CD4-positive, alpha-beta T cell treated with Interleukin-6 for 4 hours (primary cell): ENCODE measurements around the gene CHD8.

ENCODE experiments used
- DNase-seq: peaks from one replicate; pipeline ENCODE4 v3.0.0-alpha.2; 2020; ENCODE audit warnings: mixed read lengths

CHD8 gene

DNA sequence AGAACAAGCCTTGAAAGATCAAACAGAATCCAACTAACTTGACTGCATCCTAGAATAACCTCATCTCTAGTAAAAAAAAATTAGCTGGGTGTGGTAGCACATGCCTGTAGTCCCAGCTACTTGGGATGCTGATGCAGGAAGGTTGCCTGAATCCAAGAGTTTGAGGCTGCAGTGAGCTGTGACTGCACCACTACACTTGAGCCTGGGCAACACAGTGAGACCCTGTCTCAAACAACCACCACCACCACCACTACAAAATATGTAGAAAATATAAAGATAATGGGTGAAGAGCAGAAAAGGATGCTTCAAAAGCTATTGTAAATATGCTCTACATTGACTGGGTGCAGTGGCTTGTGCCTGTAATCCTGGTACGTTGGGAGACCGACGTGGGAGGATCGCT lies 99.4 kb downstream of the CHD8 start:
- DNase-seq, result no peak

DNA sequence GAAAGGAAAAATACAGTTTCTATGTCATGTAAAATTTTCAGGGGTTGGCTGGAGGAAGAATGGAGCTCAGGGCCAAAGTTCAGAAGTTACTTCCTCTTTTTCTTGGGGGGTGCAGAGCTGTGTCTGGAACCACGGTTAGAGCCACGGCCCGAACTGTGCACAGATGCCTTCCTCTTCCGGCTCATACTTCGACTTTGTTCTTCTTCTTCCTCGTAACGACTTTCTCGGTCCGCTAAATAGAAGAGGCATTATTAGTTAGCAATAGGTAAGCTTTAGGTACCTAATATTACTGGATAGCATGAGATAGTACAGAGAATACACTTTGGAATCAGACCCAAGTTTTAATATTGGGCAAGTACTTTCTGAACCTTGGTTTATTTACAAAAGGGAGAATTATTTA lies 103.3 kb downstream of the CHD8 start:
- DNase-seq, result no peak

DNA sequence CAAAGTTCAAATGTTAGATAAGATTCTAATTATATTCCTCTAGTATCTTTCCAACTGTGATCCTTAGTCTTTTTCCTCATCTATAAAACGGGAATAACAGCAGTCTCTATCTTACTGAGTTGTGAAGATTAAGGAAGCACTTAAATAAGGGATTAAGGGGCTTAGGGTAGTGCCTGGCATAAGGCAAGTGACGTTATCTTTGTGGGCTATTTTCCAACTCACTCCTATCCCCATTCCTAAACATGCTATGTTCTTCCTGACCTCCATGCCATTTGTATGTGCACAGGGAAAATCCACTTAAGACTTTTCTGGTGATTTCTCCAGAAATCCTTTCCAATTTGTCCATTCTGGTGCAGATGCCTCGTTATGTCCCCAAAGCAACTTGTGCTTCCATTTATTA lies 105.4 kb downstream of the CHD8 start:
- no peak for DNase-seq

DNA sequence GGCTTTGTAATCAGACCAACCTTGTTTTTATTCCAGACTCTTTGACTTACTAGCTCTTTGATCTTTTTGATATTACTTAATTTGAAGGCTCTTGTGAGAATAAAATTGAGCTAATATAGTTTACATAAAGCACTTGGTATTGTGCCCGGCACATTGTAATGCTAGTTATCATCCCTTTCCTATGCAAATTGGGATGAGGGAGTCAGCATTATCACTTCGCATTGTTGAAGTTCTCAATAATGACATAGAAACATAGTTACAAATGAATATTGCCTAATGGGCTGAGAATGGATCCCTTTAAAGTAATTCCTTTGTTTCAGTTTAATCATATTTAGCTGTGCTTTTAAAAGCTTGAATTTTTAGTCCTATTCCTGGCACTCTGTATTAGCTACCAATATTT lies 108.7 kb downstream of the CHD8 start:
- DNase-seq, result no peak

DNA sequence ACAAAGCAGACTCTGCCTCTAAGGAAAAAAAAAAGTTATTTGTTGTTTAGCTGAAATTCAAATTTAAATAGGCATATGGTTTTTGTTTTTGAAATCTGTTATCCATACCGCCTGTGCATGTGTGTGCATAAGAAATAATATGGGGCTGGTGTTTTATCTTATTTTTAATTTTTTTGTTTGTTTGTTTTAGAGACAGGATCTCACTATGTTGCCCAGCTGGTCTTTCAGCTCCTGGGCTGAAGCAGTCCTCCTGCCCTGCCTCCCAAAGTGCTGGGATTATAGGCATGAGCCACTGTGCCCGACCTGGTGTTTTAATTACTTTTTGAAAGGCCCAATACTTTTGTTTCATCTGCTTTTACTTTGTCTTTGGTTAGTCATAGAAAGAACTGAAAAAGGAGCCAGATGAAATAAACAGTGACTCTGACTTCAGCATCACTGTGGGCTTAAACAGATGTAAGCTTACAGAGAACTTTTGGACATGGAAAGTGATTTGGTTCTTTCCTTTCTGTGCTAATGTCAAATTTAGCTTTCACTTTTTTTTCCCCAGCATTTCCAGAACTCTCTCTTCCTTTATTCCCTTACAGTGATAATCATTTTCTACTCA lies 109.3 kb downstream of the CHD8 start:
- no peak for DNase-seq

DNA sequence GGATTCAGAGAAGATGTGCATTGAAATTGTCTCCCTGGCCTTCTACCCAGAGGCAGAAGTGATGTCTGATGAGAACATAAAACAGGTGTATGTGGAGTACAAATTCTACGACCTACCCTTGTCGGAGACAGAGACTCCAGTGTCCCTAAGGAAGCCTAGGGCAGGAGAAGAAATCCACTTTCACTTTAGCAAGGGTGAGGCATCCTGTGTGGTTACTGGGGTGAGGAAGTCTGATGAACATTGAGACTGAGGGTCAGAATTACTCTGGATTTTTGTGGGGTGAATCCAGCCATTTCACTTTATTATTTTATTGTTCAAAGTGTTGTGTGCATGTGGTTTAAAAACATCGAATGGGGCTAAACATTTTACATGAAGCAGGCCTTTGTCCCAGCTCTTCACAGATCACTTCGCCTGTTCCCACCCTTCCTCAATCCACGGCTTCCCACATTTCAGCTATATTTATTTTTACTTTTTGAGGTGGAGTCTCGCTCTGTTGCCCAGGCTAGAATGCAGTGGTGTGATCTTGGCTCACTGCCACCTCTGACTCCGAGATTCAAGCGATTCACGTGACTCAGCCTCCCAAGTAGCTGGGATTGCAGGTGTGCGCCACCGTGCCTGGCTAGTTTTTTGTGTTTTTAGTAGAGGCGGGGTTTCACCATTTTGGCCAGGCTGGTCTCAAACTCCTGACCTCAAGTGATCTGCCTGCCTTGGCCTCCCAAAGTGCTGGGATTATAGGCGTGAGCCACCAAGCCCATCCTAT lies 112.7 kb downstream of the CHD8 start:
- no peak for DNase-seq
